NCI-H2029 (cell line): ENCODE data around the gene LAMC1.
"Not testable (repeated sequence)": the region's sequence is repeated elsewhere in the genome, so short reads cannot be mapped to it uniquely, and the experiment has no call there.

Experiments used
- DNase-seq: peaks from one replicate; lab custom pipeline; 2025; lab: John Stamatoyannopoulos, UW

LAMC1 gene

GRCh38 chr1:183150032-183150431 lies 126.8 kb downstream of the LAMC1 start:
- DNase-seq = not testable (repeated sequence)

GRCh38 chr1:183150445-183150844 lies 127.2 kb downstream of the LAMC1 start:
- DNase-seq = no peak

GRCh38 chr1:183152180-183152579 lies 129.0 kb downstream of the LAMC1 start:
- DNase-seq = no peak

DNA sequence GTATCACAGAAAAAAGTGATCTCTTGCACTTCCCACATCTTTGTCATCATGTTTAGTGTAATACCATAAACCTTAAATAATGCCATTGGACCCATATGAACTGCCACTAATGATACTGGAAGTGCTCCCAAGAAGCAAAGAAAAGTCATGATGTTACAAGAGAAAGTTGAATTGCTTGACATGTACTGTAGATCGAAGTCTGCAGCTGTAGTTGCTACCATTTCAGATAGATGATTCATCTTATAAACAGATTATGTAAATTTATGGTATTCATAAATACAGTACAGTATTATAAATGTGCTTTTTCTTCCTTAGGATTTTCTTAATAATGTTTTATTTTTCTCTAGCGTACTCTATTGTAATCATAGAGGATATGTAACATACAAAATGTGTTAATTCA lies 132.7 kb downstream of the LAMC1 start:
- DNase-seq = no peak

DNA sequence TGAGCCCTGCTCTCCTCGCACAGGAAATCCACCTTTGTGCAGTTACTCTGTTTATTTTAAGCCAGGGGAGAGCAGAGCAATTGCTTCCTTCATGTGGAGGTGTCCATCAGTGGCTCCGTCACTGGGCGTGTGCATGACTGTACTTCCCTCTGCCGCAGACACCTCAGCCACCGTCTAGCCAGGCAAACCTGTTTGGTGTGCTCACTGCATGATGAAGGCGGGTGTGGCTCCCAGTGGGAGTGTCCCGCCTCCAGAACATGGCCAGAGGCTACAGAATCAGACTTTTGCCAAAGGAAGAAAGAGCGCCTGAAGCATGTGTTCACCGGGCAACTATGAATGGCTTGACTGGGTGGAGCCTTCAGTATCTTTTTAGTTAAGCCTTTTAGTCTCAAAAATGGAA lies 136.7 kb downstream of the LAMC1 start:
- DNase-seq = peak; percentile 64

GRCh38 chr1:183161391-183161790 lies 138.2 kb downstream of the LAMC1 start:
- no peak for DNase-seq

DNA sequence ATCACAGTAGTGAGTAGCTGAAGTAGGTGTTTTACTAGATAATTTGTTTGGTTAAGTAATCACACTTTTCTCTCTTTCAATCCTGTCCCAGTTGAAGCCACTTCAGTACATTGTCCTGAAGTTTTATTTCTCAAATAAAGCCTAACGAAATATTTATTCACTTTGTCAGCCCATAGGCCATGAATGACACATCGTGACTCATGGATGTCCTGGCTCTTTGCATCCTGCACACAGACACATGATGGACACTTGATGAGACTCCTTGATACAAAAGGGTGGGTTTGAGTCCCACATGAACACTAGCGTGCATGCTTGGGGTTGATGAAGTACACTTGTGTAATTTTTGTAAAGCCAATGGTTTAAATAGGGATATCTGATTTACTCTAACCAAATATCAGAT lies 140.1 kb downstream of the LAMC1 start:
- DNase-seq = no peak

- no peak for DNase-seq
Measured at GRCh38 chr1:183164340-183164739, 141.1 kb downstream of the LAMC1 start.

DNA sequence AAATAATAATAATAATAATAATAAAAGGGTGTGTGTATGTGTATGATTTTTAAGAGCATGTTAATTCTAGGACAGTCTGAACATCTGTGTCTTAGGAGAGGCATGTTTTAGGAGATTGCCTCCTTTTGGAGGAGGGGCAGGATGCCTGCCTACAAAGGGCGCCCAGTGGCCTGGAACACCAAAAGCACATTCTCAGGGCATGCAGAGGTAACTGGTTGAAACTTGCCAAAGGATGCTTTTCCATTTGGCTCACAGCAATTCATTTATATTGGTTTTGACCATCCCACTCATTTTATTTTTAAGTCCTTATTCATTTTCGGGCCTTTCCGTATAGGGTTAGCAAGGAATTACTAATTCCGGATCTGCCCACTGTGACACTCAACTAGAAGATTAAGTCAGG lies 141.7 kb downstream of the LAMC1 start:
- DNase-seq = no peak

DNA sequence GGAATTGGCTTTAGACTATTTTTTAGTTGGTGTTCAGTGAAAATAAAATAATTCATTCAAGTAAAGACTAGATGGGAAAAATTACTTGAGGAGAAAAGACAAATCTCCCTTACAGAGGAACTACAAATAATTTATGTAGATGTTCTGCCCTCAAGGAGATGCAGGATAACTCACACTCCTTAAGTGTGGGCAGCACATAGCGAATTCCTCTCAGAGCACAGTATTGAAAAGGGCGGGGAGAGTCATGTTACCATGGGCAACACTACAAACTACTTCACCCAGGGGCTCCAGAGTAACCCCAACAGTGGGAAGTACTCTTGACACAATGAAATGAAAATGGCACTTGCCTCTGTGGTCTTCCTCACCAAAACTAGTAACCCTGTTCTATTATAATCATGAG lies 142.2 kb downstream of the LAMC1 start:
- no peak for DNase-seq

GRCh38 chr1:183166454-183166853 lies 143.2 kb downstream of the LAMC1 start:
- no peak for DNase-seq

GRCh38 chr1:183167676-183168075 lies 144.5 kb downstream of the LAMC1 start:
- DNase-seq = no peak

DNA sequence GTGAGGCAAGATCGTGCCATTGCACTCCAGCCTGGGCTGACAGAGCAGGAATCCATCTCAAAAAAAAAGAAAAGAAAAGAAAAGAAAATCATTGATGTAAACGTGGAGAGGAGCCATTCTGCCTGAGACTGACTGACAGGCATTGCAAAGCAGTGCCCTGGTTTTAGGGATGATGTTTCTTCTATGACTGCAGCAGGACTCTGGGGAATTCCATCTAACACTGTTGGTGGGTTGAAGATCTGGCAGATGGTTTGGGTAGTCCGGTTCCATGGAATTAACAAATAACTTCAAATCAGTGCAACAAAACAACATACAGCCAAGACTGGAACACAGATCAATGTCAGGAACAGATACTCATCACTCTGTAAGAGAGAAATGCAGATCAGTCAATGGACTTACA lies 145.1 kb downstream of the LAMC1 start:
- no peak for DNase-seq

- no peak for DNase-seq
Measured at GRCh38 chr1:183173828-183174227, 150.6 kb downstream of the LAMC1 start.

- no peak for DNase-seq
Measured at GRCh38 chr1:183175631-183176030, 152.4 kb downstream of the LAMC1 start.

GRCh38 chr1:183178545-183178944 lies 155.3 kb downstream of the LAMC1 start:
- no peak for DNase-seq

DNA sequence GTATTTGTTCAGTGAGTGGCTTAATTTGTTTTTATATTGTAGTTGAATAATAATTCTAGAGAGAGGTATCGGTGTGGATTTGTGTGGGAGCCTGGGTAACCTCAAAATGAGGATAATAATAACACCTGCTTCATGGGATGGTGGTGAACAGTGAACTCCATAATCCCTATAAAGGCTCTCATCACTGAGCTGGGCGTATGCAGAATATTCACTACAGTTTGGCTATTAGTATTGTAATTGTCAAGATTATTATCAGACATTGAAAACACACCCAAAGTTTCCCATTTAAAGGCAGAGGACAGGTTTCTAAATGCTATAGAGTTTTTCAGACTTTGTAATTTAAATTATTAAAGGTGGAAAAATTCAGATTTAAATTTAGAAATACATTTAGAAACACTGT lies 155.8 kb downstream of the LAMC1 start:
- DNase-seq = no peak

DNA sequence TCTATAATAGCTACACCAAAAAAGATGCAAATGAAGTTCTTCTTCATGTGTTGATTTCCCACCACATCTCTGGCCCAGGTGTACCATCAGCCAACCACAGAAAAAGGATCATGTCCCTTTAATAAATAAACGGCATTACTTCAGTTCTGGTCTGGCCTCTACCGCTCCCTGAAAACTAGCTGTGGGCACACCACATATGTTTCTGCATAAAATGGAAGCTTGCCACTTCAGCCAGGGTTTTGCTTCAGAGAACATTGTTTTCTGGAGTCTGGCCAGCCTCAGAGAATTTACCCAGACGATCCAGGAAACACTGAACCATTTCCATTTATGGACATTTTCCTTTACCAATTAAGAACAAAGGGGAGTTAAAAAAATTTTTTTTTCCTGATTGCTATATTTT lies 157.0 kb downstream of the LAMC1 start:
- peak; percentile 85 for DNase-seq

DNA sequence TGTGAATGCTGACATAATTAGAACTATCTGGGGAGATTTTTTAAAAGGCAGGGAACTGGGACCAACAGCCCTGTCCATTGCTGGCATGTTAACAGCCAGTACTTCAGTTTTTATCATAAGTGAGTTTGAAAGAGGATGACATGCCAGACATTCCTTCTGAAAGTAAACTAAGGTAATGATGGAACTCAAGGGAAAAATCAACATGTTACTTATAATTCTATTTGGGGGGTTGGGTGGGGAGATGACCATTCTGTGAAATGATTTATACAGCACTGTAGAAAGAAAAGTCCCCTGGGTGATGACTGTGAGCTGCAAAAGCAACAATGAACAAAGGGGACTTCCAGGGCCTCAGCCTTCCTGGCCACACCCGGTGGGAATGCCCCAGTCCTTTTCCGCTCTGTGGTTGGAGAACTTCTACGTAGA lies 157.4 kb downstream of the LAMC1 start:
- no peak for DNase-seq

DNA sequence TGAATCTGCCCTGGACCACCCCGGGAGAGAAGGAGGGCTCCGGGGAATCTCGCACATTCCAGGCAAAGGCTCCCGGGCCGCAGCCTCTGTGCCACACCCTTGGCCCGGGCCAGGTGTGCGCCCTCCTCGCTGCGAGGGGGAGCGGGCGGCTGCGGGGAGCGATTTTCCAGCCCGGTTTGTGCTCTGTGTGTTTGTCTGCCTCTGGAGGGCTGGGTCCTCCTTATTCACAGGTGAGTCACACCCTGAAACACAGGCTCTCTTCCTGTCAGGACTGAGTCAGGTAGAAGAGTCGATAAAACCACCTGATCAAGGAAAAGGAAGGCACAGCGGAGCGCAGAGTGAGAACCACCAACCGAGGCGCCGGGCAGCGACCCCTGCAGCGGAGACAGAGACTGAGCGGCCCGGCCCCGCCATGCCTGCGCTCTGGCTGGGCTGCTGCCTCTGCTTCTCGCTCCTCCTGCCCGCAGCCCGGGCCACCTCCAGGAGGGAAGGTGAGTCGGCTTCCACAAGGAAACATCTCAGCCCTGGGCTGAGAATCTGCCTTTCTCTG lies 162.8 kb downstream of the LAMC1 start, which contains the start of gene LAMC2:
LAMC2 (plus strand) TSS at position 324 of the 550 bp plus-strand sequence; CDS start at position 413, 89 bp downstream.
- peak; percentile 44 for DNase-seq

GRCh38 chr1:183186841-183187240 lies 163.6 kb downstream of the LAMC1 start:
- DNase-seq = no peak

- DNase-seq = no peak
Measured at GRCh38 chr1:183188240-183188639, 165.0 kb downstream of the LAMC1 start.

- DNase-seq = no peak
Measured at GRCh38 chr1:183191833-183192232, 168.6 kb downstream of the LAMC1 start.

GRCh38 chr1:183193963-183194525 lies 170.8 kb downstream of the LAMC1 start:
- DNase-seq = no peak
